ENCODE data around the gene OPA1. TPM values are rescaled to one million over a fixed set of nuclear protein-coding genes. Genes with fewer than 3 reads are reported as not detected.

OPA1 gene
- total and polyA plus RNA-seq, 2 of the 13 experiments (the other 11 are each of a cell fraction or from before 2014, with no cell fraction given): 26.7 to 78.5 TPM

- H4K20me1 ChIP-seq (ENCODE audit: insufficient read depth, low read length): no peaks in the 10 kb centered on the region
- peak overlapping the region; percentile 21; the same call in 1 of the 2 replicates for H3K4me2 ChIP-seq (ENCODE audit: low read depth, low read length)
- POLR2A ChIA-PET: interaction anchor here (0.8 to 2.1 kb wide), 2 partner anchors 18 to 442 kb away, joined by 3 to 10 read pairs; partner anchors contain the start of gene HES1
- WGBS (ENCODE audit: low lambda C conversion rate): 31% methylated on average over 5 of the region's 5 CpGs
- H3K4me3 ChIP-seq (replicated peaks in 1 of 3; ENCODE audit: insufficient read depth in 1 of 3, low read depth in 2 of 3, low read length in 3 of 3): no peak overlapping the region
- no peak for FAIRE-seq
- H2AFZ ChIP-seq (ENCODE audit: low read length): no peak overlapping the region
- peak; percentile 63 for DNase-seq (ENCODE audit: low spot score)
- H3K27ac ChIP-seq (ENCODE audit: extremely low read length, insufficient read depth, low read length): peak overlapping the region; percentile 40
- no TSS peak for BruUV-seq (replicated peaks)
- CTCF ChIA-PET (ENCODE audit: low intra/inter-chr PET ratio, low total read pairs): no interaction called here
- peaks cover 0 to 18% of the 10 kb centered on the region in 2 experiments; a peak in 3 of 5 replicates for H3K36me3 ChIP-seq (replicated peaks in 1 of 2; ENCODE audit: control insufficient read depth in 1 of 2, insufficient read depth in 2 of 2, low read length in 2 of 2)
- no peak overlapping the region for H3K9ac ChIP-seq (ENCODE audit: insufficient read depth, low read depth, low read length)
- no peaks in the 10 kb centered on the region for H3K27me3 ChIP-seq (ENCODE audit: control insufficient read depth in 1 of 2, insufficient read depth in 2 of 2, low read length in 2 of 2)
- H3K79me2 ChIP-seq (ENCODE audit: insufficient read depth, low read length): no peaks in the 10 kb centered on the region
- in situ Hi-C loops (cut with HindIII; ENCODE audit: extremely low pct_ligation_motif_present, low pct_unique_long_range_greater_than_20kb): no loop called here
- peak; percentile 30; the same call in 1 of the 3 replicates for ATAC-seq
- intact Hi-C loops (cut with micrococcal nuclease; ENCODE audit: unreplicated experiment): loop anchor here (10.0 kb wide), 1 partner anchor 51 kb away; no protein-coding TSS in a partner anchor
- no peaks in the 10 kb centered on the region for H3K9me3 ChIP-seq (ENCODE audit: low read length)
- peaks cover 22% of the 10 kb centered on the region for H3K4me1 ChIP-seq (ENCODE audit: insufficient read depth, low read length)
- peak; percentile 64; the same call in 1 of the 2 replicates for TF ChIP-seq ZBTB33 (CRISPR knock-in tag; IDR thresholded peaks at IDR 0.05)
- TF ChIP-seq CTCF (CRISPR knock-in tag; IDR thresholded peaks at IDR 0.05): no peak
- 0 out of 2 replicates have a peak, but pooled peaks have one; percentile 37 for TF ChIP-seq MIXL1 (CRISPR knock-in tag; IDR thresholded peaks at IDR 0.05)
- TF ChIP-seq EP300 (IDR thresholded peaks at IDR 0.05; ENCODE audit: low read depth in 2 of 2, low read length in 2 of 2): peak in 1 of 2 experiments; percentile 77; a peak in 1 of 4 replicates
- TF ChIP-seq EP300 (CRISPR knock-in tag; IDR thresholded peaks at IDR 0.05; ENCODE audit: borderline replicate concordance): no peak
- TF ChIP-seq NFKBIZ (CRISPR knock-in tag; IDR thresholded peaks at IDR 0.05): no peak
- no peak for TF ChIP-seq SCMH1 (CRISPR knock-in tag; IDR thresholded peaks at IDR 0.05; ENCODE audit: borderline replicate concordance)
- no peak for TF ChIP-seq ZNF44 (CRISPR knock-in tag; IDR thresholded peaks at IDR 0.05)
- TF ChIP-seq ARID5B (CRISPR knock-in tag; IDR thresholded peaks at IDR 0.05): peak; percentile 45; the same call in 1 of the 2 replicates
- no peak for TF ChIP-seq ZNF383 (CRISPR knock-in tag; IDR thresholded peaks at IDR 0.05; ENCODE audit: borderline replicate concordance)
- no peak for TF ChIP-seq SIX1 (CRISPR knock-in tag; IDR thresholded peaks at IDR 0.05; ENCODE audit: borderline replicate concordance)
- TF ChIP-seq MED1 (CRISPR knock-in tag; IDR thresholded peaks at IDR 0.05): peak; percentile 60
- TF ChIP-seq SAFB2 (CRISPR knock-in tag; IDR thresholded peaks at IDR 0.05; ENCODE audit: borderline replicate concordance, low read depth): no peak
- TF ChIP-seq FOXA3 (CRISPR knock-in tag; IDR thresholded peaks at IDR 0.05): peak; percentile 67; the same call in 1 of the 2 replicates
- no peak for TF ChIP-seq SATB2 (CRISPR knock-in tag; IDR thresholded peaks at IDR 0.05)
- TF ChIP-seq POLR2G (IDR thresholded peaks at IDR 0.05; ENCODE audit: low read depth, low read length): no peak
These were observed 100.8 kb downstream of the OPA1 start for GRCh38 chr3:193693774-193694173.
